ENCODE results near the gene GLI3. TPM values are rescaled to one million over a fixed set of nuclear protein-coding genes. Genes with fewer than 3 reads are reported as not detected.

Gene GLI3
- polyA plus RNA-seq, 1 donor = 10.8 TPM

- no peak for DNase-seq (ENCODE audit: low read depth)
Observed at GRCh38 chr7:42082144-42082543, 154.9 kb downstream of the GLI3 start.

DNA sequence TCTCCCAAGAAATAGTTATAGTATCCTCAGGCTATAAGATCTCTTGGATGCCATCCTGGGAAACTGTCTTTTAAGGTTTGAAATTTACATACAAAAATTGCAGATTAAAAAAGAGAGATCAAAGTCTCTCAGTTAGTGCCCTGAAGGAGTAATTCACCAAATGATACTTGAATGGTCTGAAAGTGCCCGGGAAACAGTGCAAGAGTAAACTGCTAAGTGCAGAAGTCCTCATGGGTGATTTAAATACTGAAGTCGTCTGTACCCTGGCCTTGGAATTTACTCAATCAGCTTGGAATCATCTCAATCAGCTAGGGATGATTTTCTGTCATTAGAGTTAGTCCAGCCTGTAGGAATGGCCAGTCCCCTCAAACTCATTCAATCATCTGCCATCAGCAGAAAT, 155.3 kb downstream of the GLI3 start:
- no peak for DNase-seq (ENCODE audit: low read depth)

DNA sequence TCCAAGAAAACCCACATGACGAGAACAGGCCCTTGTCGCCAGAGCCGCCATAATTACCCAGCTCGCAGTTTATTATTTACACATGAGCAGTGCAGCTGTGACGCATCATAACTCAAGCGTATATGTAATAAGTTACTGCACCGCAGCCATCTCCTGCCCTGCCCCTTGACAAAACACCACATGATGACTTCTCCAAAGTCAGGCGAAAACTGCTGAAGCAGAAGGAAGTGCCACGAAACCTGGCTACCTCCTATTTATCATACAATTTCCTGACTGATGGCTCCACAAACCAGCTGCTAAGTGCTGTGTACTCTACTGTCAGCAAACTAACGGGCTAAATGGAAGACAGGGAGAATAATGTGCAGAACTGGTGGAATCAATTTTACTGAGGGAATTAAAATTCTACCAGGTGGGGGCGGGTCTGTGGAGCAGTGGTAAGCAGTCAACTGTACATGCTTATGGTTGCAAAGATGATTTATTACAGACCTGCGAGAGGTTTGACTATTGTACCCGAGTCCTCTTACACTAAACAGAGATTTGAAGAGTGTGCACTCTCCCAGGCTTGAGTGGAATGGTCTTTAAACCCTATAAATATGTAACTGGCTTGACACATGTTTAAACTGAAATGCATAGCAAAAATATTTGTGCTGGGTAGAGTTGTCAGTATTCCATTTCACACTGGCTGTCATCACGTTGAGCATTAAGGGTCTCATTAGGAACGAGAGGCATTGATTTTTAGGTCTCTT, 156.0 kb downstream of the GLI3 start:
- no peak for DNase-seq (ENCODE audit: low read depth)

DNA sequence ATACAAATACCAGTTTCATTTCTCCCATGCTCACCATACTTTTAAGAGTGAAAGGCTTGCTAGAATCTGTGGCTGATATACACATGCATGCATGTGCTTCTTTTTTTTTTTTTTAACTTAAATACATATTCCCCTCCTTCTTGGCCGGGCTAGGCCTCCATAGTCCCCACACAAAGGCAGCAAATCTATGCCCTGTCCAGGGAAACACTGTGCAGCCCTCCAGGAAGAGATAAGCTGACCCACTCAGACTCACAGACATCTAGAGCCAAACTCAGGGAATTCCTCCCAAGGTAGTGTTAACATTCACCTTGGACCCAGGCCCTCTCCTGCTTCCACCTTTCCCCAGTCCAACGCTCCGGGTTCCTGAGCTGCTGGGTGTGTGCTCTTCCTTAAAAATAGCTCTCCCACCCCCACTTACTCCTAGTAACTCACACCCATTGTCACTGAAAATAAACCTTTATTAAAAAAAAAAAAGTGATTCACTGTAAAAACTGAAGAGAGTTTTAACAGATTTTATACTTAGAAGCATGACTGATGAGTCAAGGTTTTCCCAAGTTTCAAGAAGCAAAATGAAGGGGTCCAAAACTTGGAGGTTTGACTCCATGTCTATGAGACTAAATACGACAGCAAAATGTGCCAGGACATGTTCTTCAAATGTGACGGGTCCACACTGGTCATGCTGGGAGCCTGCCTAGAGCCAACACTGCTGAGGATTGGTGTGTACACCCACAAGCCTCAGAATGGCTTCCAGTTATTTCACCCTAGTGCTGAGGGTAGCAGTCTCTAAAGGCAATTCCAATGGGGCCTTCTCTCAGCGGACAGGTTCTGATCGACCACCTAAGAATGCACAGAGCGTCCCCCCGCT, 159.5 kb downstream of the GLI3 start:
- no peak for DNase-seq (ENCODE audit: low read depth)

DNA sequence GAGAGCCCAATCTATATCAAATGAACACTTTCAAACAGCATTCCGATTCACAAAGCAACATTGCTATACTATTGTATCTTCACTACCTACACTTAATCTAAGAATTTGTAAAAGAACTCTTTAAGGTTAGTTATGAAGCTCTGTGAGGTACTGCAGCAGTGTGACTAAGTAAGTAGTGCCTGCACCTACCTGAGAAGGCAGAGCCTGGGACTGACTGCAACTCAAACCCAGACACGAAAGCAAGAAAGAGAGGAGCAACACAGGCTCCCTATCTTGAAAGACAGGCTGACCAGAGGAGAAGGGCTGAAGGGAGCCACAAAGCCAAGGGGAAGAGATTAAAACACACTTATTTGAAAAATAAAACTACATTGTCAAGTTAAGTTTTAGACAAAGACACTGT, 160.1 kb downstream of the GLI3 start:
- DNase-seq (ENCODE audit: low read depth) = no peak

DNA sequence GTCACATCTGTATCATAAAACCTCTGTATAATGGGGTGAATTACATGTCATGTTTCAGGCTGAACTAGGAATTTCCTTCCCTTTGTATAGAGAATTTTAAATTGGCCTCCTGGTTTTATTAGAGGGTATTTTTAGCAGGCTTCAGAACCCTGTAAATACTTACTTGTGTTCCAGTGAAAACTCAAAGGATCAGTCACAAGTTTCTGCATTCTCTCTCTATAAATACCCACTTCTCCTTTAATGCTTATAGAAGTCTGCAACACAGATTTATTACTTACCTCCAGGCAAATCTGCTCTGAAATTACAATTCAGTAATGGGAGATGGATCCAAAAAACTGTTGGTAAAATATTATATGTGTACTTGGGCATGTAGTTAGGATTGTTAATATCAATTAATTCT, 161.6 kb downstream of the GLI3 start:
- no peak for DNase-seq (ENCODE audit: low read depth)

- DNase-seq (ENCODE audit: low read depth) = no peak
Observed at GRCh38 chr7:42074076-42074475, 162.9 kb downstream of the GLI3 start.

- DNase-seq (ENCODE audit: low read depth) = peak; percentile 25
Observed at GRCh38 chr7:42071372-42072261, 165.4 kb downstream of the GLI3 start.

GRCh38 chr7:42070068-42070467, 166.9 kb downstream of the GLI3 start:
- no peak for DNase-seq (ENCODE audit: low read depth)

DNA sequence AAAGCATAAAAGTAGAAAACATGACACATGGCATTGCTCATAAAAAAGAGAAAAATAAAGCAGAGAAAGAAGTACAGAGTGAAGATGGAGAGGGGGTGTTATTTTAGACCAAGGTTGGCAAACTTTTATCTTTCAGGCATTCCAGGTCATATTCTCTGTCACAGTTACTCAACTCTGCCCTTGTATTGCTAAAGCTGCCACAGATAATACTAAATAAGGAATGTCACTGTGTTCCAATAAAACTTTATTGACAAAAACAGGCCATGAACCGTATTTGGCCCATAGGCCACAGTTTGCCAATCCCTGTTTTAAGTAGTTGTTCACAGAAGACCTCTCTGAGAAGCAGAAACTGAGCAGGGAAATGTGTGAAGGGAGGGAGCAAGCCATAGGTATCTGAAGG, 167.4 kb downstream of the GLI3 start:
- DNase-seq (ENCODE audit: low read depth) = no peak

- DNase-seq (ENCODE audit: low read depth) = no peak
Observed at GRCh38 chr7:42068554-42069280, 168.3 kb downstream of the GLI3 start.

- no peak for DNase-seq (ENCODE audit: low read depth)
Observed at GRCh38 chr7:42065942-42066341, 171.1 kb downstream of the GLI3 start.

- DNase-seq (ENCODE audit: low read depth) = no peak
Observed at GRCh38 chr7:42065015-42065414, 172.0 kb downstream of the GLI3 start.

- DNase-seq (ENCODE audit: low read depth) = no peak
Observed at GRCh38 chr7:42064534-42064933, 172.5 kb downstream of the GLI3 start.

DNA sequence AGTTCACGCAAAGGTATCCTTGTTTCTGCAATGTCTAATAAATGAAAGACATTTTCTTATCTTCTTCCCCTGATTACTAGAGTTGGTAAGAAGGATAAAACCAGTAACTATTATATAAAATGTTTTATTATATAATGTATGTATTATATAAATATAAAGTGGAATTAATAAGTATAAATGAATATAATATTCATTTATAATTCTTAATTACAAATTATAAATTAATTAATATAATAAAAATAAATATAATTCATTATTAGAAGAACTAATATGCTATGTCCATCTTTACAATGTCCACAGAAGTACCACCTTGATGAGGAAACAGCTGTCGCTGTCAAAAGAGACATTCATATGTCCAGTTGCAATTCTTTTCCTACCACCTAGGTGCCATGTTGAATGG, 177.7 kb downstream of the GLI3 start:
- DNase-seq (ENCODE audit: low read depth) = no peak

- no peak for DNase-seq (ENCODE audit: low read depth)
Observed at GRCh38 chr7:42057331-42057730, 179.7 kb downstream of the GLI3 start.

- DNase-seq (ENCODE audit: low read depth) = no peak
Observed at GRCh38 chr7:42055171-42055570, 181.8 kb downstream of the GLI3 start.

DNA sequence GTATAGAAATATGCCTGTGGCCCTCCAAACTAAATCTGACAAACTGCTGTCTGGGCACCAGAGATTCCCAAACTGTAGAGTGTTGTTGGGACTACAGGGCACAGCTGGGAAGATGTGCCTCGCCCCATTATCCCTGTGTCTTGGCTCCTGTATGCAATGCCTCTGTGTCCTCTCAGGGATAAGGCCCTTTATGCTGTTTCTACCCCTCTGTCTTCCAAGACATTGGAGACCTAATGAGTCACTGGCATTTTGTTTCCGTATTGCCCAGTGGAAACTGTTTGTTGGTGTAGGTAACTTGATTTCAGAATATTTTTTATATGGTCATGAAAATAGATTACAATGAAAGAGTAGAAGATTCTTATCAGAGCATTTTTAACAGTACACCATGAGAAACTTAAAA, 183.2 kb downstream of the GLI3 start:
- DNase-seq (ENCODE audit: low read depth) = no peak

DNA sequence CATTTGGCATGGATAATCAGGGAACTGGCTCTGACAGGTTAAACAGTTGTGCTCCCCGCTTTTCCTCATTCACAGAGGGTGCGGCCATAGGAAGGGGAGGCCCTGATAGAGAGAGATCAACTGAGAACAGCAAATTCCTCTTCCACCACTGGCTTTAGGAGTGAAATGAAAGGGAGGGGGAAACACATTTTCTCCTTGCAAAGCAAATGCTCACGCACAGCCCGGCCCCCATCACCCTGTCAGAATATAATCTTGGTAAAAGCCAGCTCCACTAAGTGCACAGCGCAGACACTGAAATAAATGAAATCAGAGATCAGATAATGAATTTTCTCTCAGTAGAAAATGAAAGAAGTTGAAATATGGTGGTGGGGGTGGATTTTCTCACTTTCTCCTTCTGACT, 187.2 kb downstream of the GLI3 start:
- no peak for DNase-seq (ENCODE audit: low read depth)

DNA sequence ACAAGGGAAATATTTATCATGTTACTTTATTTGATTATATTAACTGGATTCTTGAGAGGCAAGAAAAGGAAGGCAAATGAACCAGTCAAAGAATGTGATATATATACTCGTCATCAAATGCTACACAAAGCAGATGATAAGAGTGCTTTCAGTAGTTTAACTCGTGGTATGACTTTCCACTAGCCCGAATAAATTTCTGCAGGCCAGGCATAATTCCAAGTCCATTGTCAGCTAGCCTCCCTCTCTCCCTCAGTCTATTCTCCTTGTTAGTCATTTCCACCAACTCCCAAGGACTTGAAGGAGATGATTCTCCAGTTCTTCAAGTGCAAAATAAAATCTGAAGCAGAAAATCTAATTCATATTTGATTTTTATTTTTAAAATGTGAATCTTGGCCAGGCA, 190.5 kb downstream of the GLI3 start:
- no peak for DNase-seq (ENCODE audit: low read depth)

GRCh38 chr7:42045961-42046360, 191.0 kb downstream of the GLI3 start:
- DNase-seq (ENCODE audit: low read depth) = no peak

Measured in forelimb muscle (tissue), 1 donor.